ENCODE measurements around the gene ARHGAP10.

ARHGAP10 gene

GRCh38 chr4:147731580-147732517 lies at the start of gene ARHGAP10:
Gene ARHGAP10, plus strand, starts transcription at chr4:147732088. Its CDS starts 214 bp downstream, at chr4:147732302.
- peak; percentile 86 for DNase-seq

GRCh38 chr4:147682755-147683154 lies 49.1 kb upstream of the ARHGAP10 start:
- no peak for DNase-seq

GRCh38 chr4:147683188-147683591 lies 48.7 kb upstream of the ARHGAP10 start:
- DNase-seq = no peak

GRCh38 chr4:147683717-147684700 lies 47.9 kb upstream of the ARHGAP10 start, which contains the start of gene PRMT9:
Gene PRMT9, minus strand, starts transcription at chr4:147684163. Its CDS starts 176 bp downstream, at chr4:147683987.
- DNase-seq = peak; percentile 91

- DNase-seq = no peak
Measured at GRCh38 chr4:147689067-147689466, 42.8 kb upstream of the ARHGAP10 start.

GRCh38 chr4:147691820-147692219 lies 40.1 kb upstream of the ARHGAP10 start:
- no peak for DNase-seq

GRCh38 chr4:147693218-147693617 lies 38.7 kb upstream of the ARHGAP10 start:
- no peak for DNase-seq

GRCh38 chr4:147696866-147697265 lies 35.0 kb upstream of the ARHGAP10 start:
- no peak for DNase-seq

GRCh38 chr4:147704846-147705245 lies 27.0 kb upstream of the ARHGAP10 start:
- no peak for DNase-seq

- DNase-seq = peak; percentile 14
Measured at GRCh38 chr4:147707892-147708672, 23.8 kb upstream of the ARHGAP10 start.

- peak; percentile 78 for DNase-seq
Measured at GRCh38 chr4:147709999-147710398, 21.9 kb upstream of the ARHGAP10 start.

GRCh38 chr4:147714575-147715401 lies 17.1 kb upstream of the ARHGAP10 start:
- no peak for DNase-seq

GRCh38 chr4:147717878-147718277 lies 14.0 kb upstream of the ARHGAP10 start:
- DNase-seq = no peak

GRCh38 chr4:147723326-147723725 lies 8.6 kb upstream of the ARHGAP10 start:
- no peak for DNase-seq

GRCh38 chr4:147724468-147725201 lies 7.3 kb upstream of the ARHGAP10 start:
- no peak for DNase-seq

- DNase-seq = no peak
Measured at GRCh38 chr4:147725673-147726072, 6.2 kb upstream of the ARHGAP10 start.

- DNase-seq = no peak
Measured at GRCh38 chr4:147727476-147728028, 4.3 kb upstream of the ARHGAP10 start.

GRCh38 chr4:147730333-147730732 lies 1.6 kb upstream of the ARHGAP10 start:
- no peak for DNase-seq

GRCh38 chr4:147732518-147733235 lies 789 bp downstream of the ARHGAP10 start:
- DNase-seq = peak; percentile 37

Measured in T1000 (cell line).